WI38 (cell line): Measurements from ENCODE around the gene ALG11.
"Not testable (repeated sequence)": the region's sequence is repeated elsewhere in the genome, so short reads cannot be mapped to it uniquely, and the experiment has no call there.

Experiments
- H3K4me3 ChIP-seq: 2 replicates; pipeline ENCODE4 v1.5.1; 2011; ENCODE audit warnings: low read depth, mild to moderate bottlenecking, control low read depth, low read length
- CTCF ChIP-seq: IDR thresholded peaks from 2 replicates; pipeline ENCODE4 v1.5.1; 2012; ENCODE audit warnings: low read depth, mild to moderate bottlenecking, control low read depth, low read length

Gene ALG11

GRCh38 chr13:52034616-52035226, 22.5 kb downstream of the ALG11 start:
- TF ChIP-seq CTCF: no peak
- no peak overlapping the region for H3K4me3 ChIP-seq

GRCh38 chr13:52036037-52036436, 23.8 kb downstream of the ALG11 start:
- TF ChIP-seq CTCF: no peak
- no peak overlapping the region for H3K4me3 ChIP-seq

GRCh38 chr13:52043675-52044074, 31.5 kb downstream of the ALG11 start:
- no peak overlapping the region for H3K4me3 ChIP-seq
- no peak for TF ChIP-seq CTCF

- TF ChIP-seq CTCF: no peak
Observed at GRCh38 chr13:52047463-52047862, 35.3 kb downstream of the ALG11 start.

GRCh38 chr13:52048516-52048915, 36.3 kb downstream of the ALG11 start:
- no peak for TF ChIP-seq CTCF
- H3K4me3 ChIP-seq: no peak overlapping the region

More at GRCh38 chr13:52047463-52047862, 35.3 kb downstream of the ALG11 start:
- no peak overlapping the region for H3K4me3 ChIP-seq

- H3K4me3 ChIP-seq: no peak overlapping the region
- no peak for TF ChIP-seq CTCF
Observed at GRCh38 chr13:52051400-52051799, 39.2 kb downstream of the ALG11 start.

- TF ChIP-seq CTCF: no peak
- H3K4me3 ChIP-seq: no peak overlapping the region
Observed at GRCh38 chr13:52053460-52053859, 41.3 kb downstream of the ALG11 start.

- H3K4me3 ChIP-seq: not testable (repeated sequence)
Observed at GRCh38 chr13:52061064-52061463, 48.9 kb downstream of the ALG11 start.
